ENCODE data around the gene TPRG1L. TPM values are rescaled to one million over a fixed set of nuclear protein-coding genes. Genes with fewer than 3 reads are reported as not detected.

Gene TPRG1L
- total and polyA plus RNA-seq, 2 of the 4 experiments (the other 2 are of a cell fraction): 25.3 to 39.5 TPM

GRCh38 chr1:3658231-3658615 lies 33.4 kb downstream of the TPRG1L start:
- ChIA-PET CTCF (no interaction called here), POLR2A (ENCODE audit: unreplicated experiment) (no interaction called here)
- Histone ChIP-seq H3K79me1 (ENCODE audit: low read depth in 1 of 2, low read length in 2 of 2) (no peaks in the 10 kb centered on the region), H4K5ac (ENCODE audit: low read depth, low read length) (no peak overlapping the region), H3K4me2 (ENCODE audit: low read depth, low read length) (no peak overlapping the region), H3K27ac (ENCODE audit: insufficient read depth, low read length) (no peak overlapping the region), H3K4me3 (ENCODE audit: insufficient read depth, low read depth, low read length) (no peak overlapping the region), H3K4ac (ENCODE audit: low read depth, low read length) (no peak overlapping the region), H2BK15ac (ENCODE audit: low read depth, low read length) (no peak overlapping the region), H3K18ac (ENCODE audit: low read depth, low read length) (no peak overlapping the region), H3K56ac (ENCODE audit: extremely low read depth, insufficient read depth, low read length) (no peak overlapping the region), H2AFZ (replicated peaks; ENCODE audit: low read length, poor library complexity) (no peak overlapping the region), H3K9ac (ENCODE audit: low read depth, low read length) (no peak overlapping the region), H4K20me1 (ENCODE audit: insufficient read depth, low read length) (no peaks in the 10 kb centered on the region; the same call in 1 of the 2 replicates), H3K14ac (replicated peaks; ENCODE audit: low read depth, low read length) (no peak overlapping the region), H3K23ac (ENCODE audit: low read depth, low read length) (no peak overlapping the region), H3K9me3 (ENCODE audit: control insufficient read depth, insufficient read depth, low read length) (no peaks in the 10 kb centered on the region), H3K36me3 (ENCODE audit: control insufficient read depth, insufficient read depth, low read length) (no peaks in the 10 kb centered on the region), H3K4me1 (ENCODE audit: control insufficient read depth, insufficient read depth, low read length) (no peaks in the 10 kb centered on the region), H3K27me3 (ENCODE audit: control insufficient read depth, insufficient read depth, low read length) (peaks cover 54% of the 10 kb centered on the region), H4K91ac (ENCODE audit: insufficient read depth, low read depth, low read length) (no peak overlapping the region), H2BK120ac (ENCODE audit: low read depth, low read length) (no peak overlapping the region), H2BK5ac (ENCODE audit: low read depth, low read length, poor library complexity, severe bottlenecking) (no peak overlapping the region), H2BK20ac (ENCODE audit: low read depth, low read length) (no peak overlapping the region), H3K9me1 (ENCODE audit: insufficient read depth, low read length) (no peaks in the 10 kb centered on the region), H2AK5ac (ENCODE audit: low read depth, low read length) (no peak overlapping the region), H4K8ac (ENCODE audit: low read depth in 2 of 2, low read length in 2 of 2) (no peak overlapping the region), H2AK9ac (replicated peaks; ENCODE audit: low read depth, low read length, poor library complexity) (no peak overlapping the region)
- no TSS peak for BruUV-seq (replicated peaks)
- no peak for TF ChIP-seq POLR2A (IDR thresholded peaks at IDR 0.05; ENCODE audit: low read depth, low read length)
- TF ChIP-seq NFE2L2 (IDR thresholded peaks at IDR 0.05; ENCODE audit: low read depth, low read length): no peak
- no peak for TF ChIP-seq CTCF (conservative IDR thresholded peaks at IDR 0.05; ENCODE audit: low read depth, low read length)
- no peak for TF ChIP-seq MAFK (IDR thresholded peaks at IDR 0.05; ENCODE audit: low read depth, low read length)
- TF ChIP-seq CHD1 (IDR thresholded peaks at IDR 0.05; ENCODE audit: low read depth, low read length): no peak
- no peak for TF ChIP-seq SMC3 (IDR thresholded peaks at IDR 0.05; ENCODE audit: low read depth, low read length)
- no peak for TF ChIP-seq MXI1 (IDR thresholded peaks at IDR 0.05; ENCODE audit: borderline replicate concordance, low read depth, low read length)
- TF ChIP-seq MAZ (IDR thresholded peaks at IDR 0.05; ENCODE audit: borderline replicate concordance, low read depth, low read length): no peak
- no peak for TF ChIP-seq RFX5 (IDR thresholded peaks at IDR 0.05; ENCODE audit: low read depth, low read length)
- TF ChIP-seq RAD21 (IDR thresholded peaks at IDR 0.05; ENCODE audit: low read length): no peak
- TF ChIP-seq ELK1 (IDR thresholded peaks at IDR 0.05; ENCODE audit: borderline replicate concordance, low read depth, low read length): no peak
- 25% methylated on average over 2 of the region's 14 CpGs; no CpG with 5 or more reads in 1 of the 2 experiments for WGBS, 2 experiments (ENCODE audit: extremely low coverage in 2 of 2, insufficient read length in 1 of 2)
- DNase-seq (no peak), ATAC-seq (ENCODE audit: low read depth) (no peak)
- intact Hi-C loops (cut with micrococcal nuclease): no loop called here
- dilution Hi-C loops (cut with HindIII; ENCODE audit: low sequenced_read_pairs, unreplicated experiment): no loop called here
- in situ Hi-C loops (cut with MboI; ENCODE audit: low sequenced_read_pairs): no loop called here

Measured in IMR-90 (cell line).